ENCODE results near the gene ABCA5.
"Not testable (repeated sequence)": the region's sequence is repeated elsewhere in the genome, so short reads cannot be mapped to it uniquely, and the experiment has no call there.

Gene ABCA5

GRCh38 chr17:69325518-69326376 lies 1.2 kb downstream of the ABCA5 start:
- DNase-seq (ENCODE audit: low spot score) = no peak

GRCh38 chr17:69323806-69324205 lies 3.1 kb downstream of the ABCA5 start:
- no peak for DNase-seq (ENCODE audit: low spot score)

GRCh38 chr17:69320908-69321238 lies 6.1 kb downstream of the ABCA5 start:
- no peak for DNase-seq (ENCODE audit: low spot score)

GRCh38 chr17:69320210-69320907 lies 6.6 kb downstream of the ABCA5 start:
- no peak for DNase-seq (ENCODE audit: low spot score)

GRCh38 chr17:69317625-69318024 lies 9.3 kb downstream of the ABCA5 start:
- no peak for DNase-seq (ENCODE audit: low spot score)

- no peak for DNase-seq (ENCODE audit: low spot score)
Measured at GRCh38 chr17:69314246-69315065, 12.5 kb downstream of the ABCA5 start.

- no peak for DNase-seq (ENCODE audit: low spot score)
Measured at GRCh38 chr17:69305177-69305576, 21.8 kb downstream of the ABCA5 start.

GRCh38 chr17:69302682-69303081 lies 24.3 kb downstream of the ABCA5 start:
- DNase-seq (ENCODE audit: low spot score) = no peak

GRCh38 chr17:69300222-69300621 lies 26.7 kb downstream of the ABCA5 start:
- no peak for DNase-seq (ENCODE audit: low spot score)

- DNase-seq (ENCODE audit: low spot score) = not testable (repeated sequence)
Measured at GRCh38 chr17:69298120-69298722, 28.7 kb downstream of the ABCA5 start.

GRCh38 chr17:69287168-69287567 lies 39.8 kb downstream of the ABCA5 start:
- no peak for DNase-seq (ENCODE audit: low spot score)

GRCh38 chr17:69286257-69286656 lies 40.7 kb downstream of the ABCA5 start:
- DNase-seq (ENCODE audit: low spot score) = no peak

- DNase-seq (ENCODE audit: low spot score) = no peak
Measured at GRCh38 chr17:69284646-69285045, 42.3 kb downstream of the ABCA5 start.

- no peak for DNase-seq (ENCODE audit: low spot score)
Measured at GRCh38 chr17:69282002-69282401, 44.9 kb downstream of the ABCA5 start.

- DNase-seq (ENCODE audit: low spot score) = not testable (repeated sequence)
Measured at GRCh38 chr17:69276279-69276678, 50.7 kb downstream of the ABCA5 start.

- DNase-seq (ENCODE audit: low spot score) = no peak
Measured at GRCh38 chr17:69275751-69276150, 51.2 kb downstream of the ABCA5 start.

- DNase-seq (ENCODE audit: low spot score) = no peak
Measured at GRCh38 chr17:69271023-69271422, 55.9 kb downstream of the ABCA5 start.

GRCh38 chr17:69269131-69269998 lies 57.6 kb downstream of the ABCA5 start:
- no peak for DNase-seq (ENCODE audit: low spot score)

- no peak for DNase-seq (ENCODE audit: low spot score)
Measured at GRCh38 chr17:69268543-69269014, 58.4 kb downstream of the ABCA5 start.

- no peak for DNase-seq (ENCODE audit: low spot score)
Measured at GRCh38 chr17:69267219-69267618, 59.7 kb downstream of the ABCA5 start.

GRCh38 chr17:69265873-69266272 lies 61.1 kb downstream of the ABCA5 start:
- DNase-seq (ENCODE audit: low spot score) = no peak
